Fibroblast of mammary gland (primary cell): Measurements from ENCODE around the gene TMEM192.
"Not testable (repeated sequence)": the region's sequence is repeated elsewhere in the genome, so short reads cannot be mapped to it uniquely, and the experiment has no call there.

Experiments
- DNase-seq: peaks from one replicate; pipeline ENCODE4 v3.0.0-alpha.2; 2010; ENCODE audit warnings: low read depth
- H3K4me3 ChIP-seq: 2 replicates; pipeline ENCODE4 v1.5.1; 2011; ENCODE audit warnings: low read depth, mild to moderate bottlenecking, low read length, moderate library complexity; ENCODE audit not compliant: control insufficient read depth
- TF ChIP-seq, protein P1 (sequence below): conservative IDR thresholded peaks from 2 replicates; pipeline ENCODE4 v1.5.1; 2011; ENCODE audit warnings: low read depth, low read length, inconsistent platforms; ENCODE audit not compliant: control insufficient read depth, insufficient read depth

The TMEM192 gene

DNA sequence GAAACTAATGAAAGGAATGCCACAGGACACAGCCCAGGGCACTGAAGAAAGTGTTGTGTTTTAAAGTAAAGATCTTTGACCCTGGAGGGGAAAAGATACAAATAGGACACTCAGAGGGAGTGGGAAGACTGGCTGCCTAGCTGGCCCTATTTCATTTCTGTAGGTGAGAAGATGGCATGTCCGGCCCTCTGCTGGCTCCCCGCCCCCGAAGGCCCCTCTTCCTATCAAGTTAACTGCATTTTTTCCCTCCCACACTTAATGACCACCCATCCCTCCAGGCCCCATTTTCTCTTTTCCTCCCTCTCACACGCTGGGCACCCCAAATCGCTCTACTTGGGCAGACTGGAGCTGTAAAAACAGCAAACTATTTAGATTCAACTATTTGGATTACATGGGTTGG lies 64.5 kb downstream of the TMEM192 start:
- no peak overlapping the region for H3K4me3 ChIP-seq
- DNase-seq = no peak
- TF ChIP-seq, protein P1, sequence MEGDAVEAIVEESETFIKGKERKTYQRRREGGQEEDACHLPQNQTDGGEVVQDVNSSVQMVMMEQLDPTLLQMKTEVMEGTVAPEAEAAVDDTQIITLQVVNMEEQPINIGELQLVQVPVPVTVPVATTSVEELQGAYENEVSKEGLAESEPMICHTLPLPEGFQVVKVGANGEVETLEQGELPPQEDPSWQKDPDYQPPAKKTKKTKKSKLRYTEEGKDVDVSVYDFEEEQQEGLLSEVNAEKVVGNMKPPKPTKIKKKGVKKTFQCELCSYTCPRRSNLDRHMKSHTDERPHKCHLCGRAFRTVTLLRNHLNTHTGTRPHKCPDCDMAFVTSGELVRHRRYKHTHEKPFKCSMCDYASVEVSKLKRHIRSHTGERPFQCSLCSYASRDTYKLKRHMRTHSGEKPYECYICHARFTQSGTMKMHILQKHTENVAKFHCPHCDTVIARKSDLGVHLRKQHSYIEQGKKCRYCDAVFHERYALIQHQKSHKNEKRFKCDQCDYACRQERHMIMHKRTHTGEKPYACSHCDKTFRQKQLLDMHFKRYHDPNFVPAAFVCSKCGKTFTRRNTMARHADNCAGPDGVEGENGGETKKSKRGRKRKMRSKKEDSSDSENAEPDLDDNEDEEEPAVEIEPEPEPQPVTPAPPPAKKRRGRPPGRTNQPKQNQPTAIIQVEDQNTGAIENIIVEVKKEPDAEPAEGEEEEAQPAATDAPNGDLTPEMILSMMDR = no peak

DNA sequence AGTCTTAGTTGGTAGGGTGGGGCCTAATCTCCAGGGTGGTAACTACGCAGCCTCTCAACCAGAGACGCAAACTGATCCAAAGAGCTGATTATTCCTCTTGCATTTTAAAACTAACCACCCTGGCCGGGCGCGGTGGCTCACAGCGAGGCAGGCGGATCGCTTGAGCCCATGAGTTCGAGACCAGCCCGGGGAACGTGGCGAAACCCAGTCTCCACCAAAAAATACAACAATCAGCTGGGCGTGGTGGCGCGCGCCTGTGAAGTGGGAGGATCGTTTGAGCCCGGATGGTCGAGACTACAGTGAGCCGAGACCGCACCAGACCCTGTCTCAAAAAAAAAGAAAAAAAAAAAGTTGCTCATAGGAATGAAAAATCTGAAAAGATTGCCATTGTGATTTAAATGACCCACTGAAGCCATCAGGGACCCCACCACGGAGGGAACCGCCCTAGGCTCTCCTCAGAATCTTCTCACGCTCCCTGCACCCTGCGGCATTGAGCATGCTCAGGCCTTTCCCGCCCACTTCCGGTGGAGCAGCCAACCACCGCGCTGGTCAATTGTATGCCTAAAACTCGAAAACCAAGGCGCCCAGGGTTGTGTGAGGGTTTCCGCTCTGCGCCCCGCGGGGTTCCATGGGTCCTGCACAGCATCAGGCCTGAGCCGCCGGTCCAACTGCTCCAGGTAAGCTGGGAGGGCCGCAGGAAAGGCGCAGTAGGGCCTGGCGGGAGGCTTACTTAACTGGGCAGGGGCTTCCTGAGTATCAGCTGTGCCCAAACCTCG lies 81.0 kb downstream of the TMEM192 start, which contains the start of gene TRIM60:
Gene TRIM60 (plus strand): TSS at position 564 of the 776 bp plus-strand sequence. CDS start 8,074 bp downstream, outside the sequence.
- H3K4me3 ChIP-seq = no peak within 1 kb of the TSS
- DNase-seq = no peak
- TF ChIP-seq, protein P1 = no peak

DNA sequence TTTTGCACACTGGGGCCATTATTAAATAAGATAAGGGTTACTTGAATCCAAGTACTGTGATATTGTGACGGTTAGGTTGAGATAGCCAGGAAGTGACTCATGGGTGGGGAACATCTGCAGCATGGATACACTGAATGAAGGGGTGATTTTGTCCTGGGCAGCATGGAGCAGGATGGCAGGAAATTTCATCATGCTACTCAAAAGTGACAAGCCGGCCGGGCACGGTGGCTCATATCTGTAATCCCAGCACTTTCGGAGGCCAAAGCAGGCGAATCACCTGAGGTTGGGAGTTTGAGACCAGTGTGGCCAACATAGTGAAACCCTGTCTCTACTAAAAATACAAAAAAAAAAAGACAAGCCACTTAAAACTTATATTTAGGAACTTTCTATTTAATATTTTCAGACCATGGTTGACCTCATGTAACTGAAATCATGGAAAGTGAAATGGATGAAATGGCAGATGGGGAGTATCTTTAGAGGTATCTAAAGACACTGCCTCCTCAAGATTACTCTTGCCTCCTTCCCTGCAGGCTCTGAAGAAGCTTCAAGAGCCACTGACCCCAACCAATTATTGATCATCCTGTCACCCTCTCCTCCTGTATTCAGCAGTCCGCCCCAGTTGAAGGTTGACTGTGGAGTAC lies 84.8 kb downstream of the TMEM192 start:
- DNase-seq = peak; percentile 12
- no peak overlapping the region for H3K4me3 ChIP-seq
- TF ChIP-seq, protein P1 = no peak

DNA sequence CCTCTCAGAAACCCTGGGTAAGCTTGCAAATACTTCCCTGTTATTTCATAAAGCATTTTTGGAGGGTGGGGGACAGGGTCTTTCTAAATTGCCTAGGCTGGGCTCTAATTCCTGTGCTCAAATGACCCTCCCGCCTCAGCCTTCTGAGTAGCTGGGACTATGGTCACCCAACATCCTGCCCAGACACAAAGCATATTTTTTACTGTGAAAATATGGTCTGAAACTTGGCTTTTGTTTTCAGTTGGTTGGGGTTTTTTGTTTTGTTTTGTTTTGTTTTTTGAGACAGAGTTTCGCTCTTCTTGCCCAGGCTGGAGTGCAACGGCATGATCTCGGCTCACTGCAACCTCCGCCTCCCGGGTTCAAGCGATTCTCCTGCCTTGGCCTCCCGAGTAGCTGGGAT lies 86.9 kb downstream of the TMEM192 start:
- DNase-seq, H3K4me3 ChIP-seq: not testable (repeated sequence)
